ENCODE data around the gene DOC2A.

DOC2A gene

GRCh38 chr16:29984764-29985147, 26.1 kb downstream of the DOC2A start:
- no peak overlapping the region for H3K27ac ChIP-seq
- TF ChIP-seq CTCF (conservative IDR thresholded peaks at IDR 0.05), result no peak

- TF ChIP-seq CTCF (conservative IDR thresholded peaks at IDR 0.05), result no peak
- H3K27ac ChIP-seq, result no peak overlapping the region
Observed at GRCh38 chr16:29984137-29984763, 26.6 kb downstream of the DOC2A start.

- TF ChIP-seq CTCF (conservative IDR thresholded peaks at IDR 0.05), result no peak
- H3K27ac ChIP-seq, result no peak overlapping the region
Observed at GRCh38 chr16:29983420-29984136, 27.2 kb downstream of the DOC2A start.

GRCh38 chr16:29982560-29983419, 28.0 kb downstream of the DOC2A start:
- H3K27ac ChIP-seq, result no peak overlapping the region
- TF ChIP-seq CTCF (conservative IDR thresholded peaks at IDR 0.05), result no peak

GRCh38 chr16:29978564-29979270, 32.1 kb downstream of the DOC2A start:
- H3K27ac ChIP-seq, result no peak overlapping the region
- no peak for TF ChIP-seq CTCF (conservative IDR thresholded peaks at IDR 0.05)

GRCh38 chr16:29978081-29978480, 32.7 kb downstream of the DOC2A start:
- H3K27ac ChIP-seq, result no peak overlapping the region
- no peak for TF ChIP-seq CTCF (conservative IDR thresholded peaks at IDR 0.05)
